ENCODE measurements around the gene BMF.

The BMF gene

GRCh38 chr15:40100947-40101905, 7.5 kb downstream of the BMF start:
- peak; percentile 19 for DNase-seq

GRCh38 chr15:40100123-40100946, 8.3 kb downstream of the BMF start:
- DNase-seq = no peak

GRCh38 chr15:40098489-40099261, 10.0 kb downstream of the BMF start:
- DNase-seq = peak; percentile 75

GRCh38 chr15:40097968-40098476, 10.7 kb downstream of the BMF start:
- DNase-seq = no peak

- DNase-seq = no peak
Measured at GRCh38 chr15:40097096-40097967, 11.3 kb downstream of the BMF start.

GRCh38 chr15:40096094-40096891, 12.4 kb downstream of the BMF start:
- DNase-seq = no peak

- DNase-seq = no peak
Measured at GRCh38 chr15:40095371-40096093, 13.1 kb downstream of the BMF start.

- no peak for DNase-seq
Measured at GRCh38 chr15:40094156-40094555, 14.5 kb downstream of the BMF start.

- DNase-seq = no peak
Measured at GRCh38 chr15:40092979-40093869, 15.5 kb downstream of the BMF start.

- no peak for DNase-seq
Measured at GRCh38 chr15:40092256-40092978, 16.3 kb downstream of the BMF start.

GRCh38 chr15:40091861-40092255, 16.8 kb downstream of the BMF start:
- DNase-seq = no peak

GRCh38 chr15:40090774-40091455, 17.8 kb downstream of the BMF start:
- DNase-seq = no peak

GRCh38 chr15:40088929-40089755, 19.5 kb downstream of the BMF start:
- DNase-seq = no peak

- no peak for DNase-seq
Measured at GRCh38 chr15:40087991-40088928, 20.4 kb downstream of the BMF start.

- no peak for DNase-seq
Measured at GRCh38 chr15:40087068-40087810, 21.4 kb downstream of the BMF start.

Measured in CD4-positive, alpha-beta T cell treated with Interleukin-17A for 1 hour (primary cell).